Memory B cell (primary cell): ENCODE data around the gene FBN1.

Experiments used
- ATAC-seq: fragments of 150-1000 bp; cut with Tn5 transposase; 2 replicates; pipeline ENCODE4 v1.10.0; 2021; ENCODE audit warnings: low read depth, mild to moderate bottlenecking, moderate library complexity
- DNase-seq, 2 donors: peaks; one replicate each; pipeline ENCODE4 v3.0.0; 2022; ENCODE audit warnings: low spot score in 2 of 2
- H3K27ac Mint-ChIP-seq: one replicate; pipeline ENCODE4 v1.8.0; 2022; ENCODE audit warnings: mild to moderate bottlenecking, moderate library complexity, mixed read lengths
- H3K27me3 Mint-ChIP-seq: one replicate; pipeline ENCODE4 v1.8.0; 2022; ENCODE audit warnings: mixed read lengths
- H3K36me3 Mint-ChIP-seq: one replicate; pipeline ENCODE4 v1.8.0; 2022; ENCODE audit warnings: mild to moderate bottlenecking, mixed read lengths
- H3K4me1 Mint-ChIP-seq: one replicate; pipeline ENCODE4 v1.8.0; 2022; ENCODE audit warnings: mixed read lengths
- H3K4me3 Mint-ChIP-seq: one replicate; pipeline ENCODE4 v1.8.0; 2022; ENCODE audit warnings: mild to moderate bottlenecking, moderate library complexity, mixed read lengths
- H3K9me3 Mint-ChIP-seq: one replicate; pipeline ENCODE4 v1.8.0; 2022; ENCODE audit warnings: mixed read lengths

Gene FBN1

DNA sequence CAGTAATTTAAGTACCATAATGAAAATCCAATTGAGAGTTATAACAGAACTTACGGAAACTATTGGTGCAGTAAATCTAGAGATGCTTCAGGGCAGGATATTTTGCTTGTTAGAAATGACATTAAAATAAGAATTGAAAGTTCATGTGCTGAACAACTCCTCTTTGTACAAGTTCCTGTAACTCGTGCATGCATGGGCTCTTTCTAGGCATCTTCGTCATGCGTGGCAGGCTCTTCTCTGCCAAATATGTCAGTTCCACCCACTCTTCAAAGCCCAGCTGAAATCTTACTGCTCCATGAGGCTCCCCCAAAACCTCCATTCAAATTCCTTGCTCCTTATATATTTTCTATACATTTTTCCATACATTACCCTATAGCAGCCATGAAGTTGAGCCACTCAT lies 48.7 kb downstream of the FBN1 start:
- Mint-ChIP-seq H3K27me3 (peaks cover 6% of the 10 kb centered on the region), H3K4me1 (peaks cover 6% of the 10 kb centered on the region), H3K4me3 (no peak overlapping the region), H3K27ac (no peak overlapping the region), H3K36me3 (no peaks in the 10 kb centered on the region), H3K9me3 (no peaks in the 10 kb centered on the region)
- ATAC-seq (no peak), DNase-seq (no peak)

GRCh38 chr15:48596415-48596814 lies 49.1 kb downstream of the FBN1 start:
- H3K9me3 Mint-ChIP-seq = no peaks in the 10 kb centered on the region
- H3K36me3 Mint-ChIP-seq = no peaks in the 10 kb centered on the region
- peaks cover 5% of the 10 kb centered on the region for H3K27me3 Mint-ChIP-seq
- DNase-seq (no peak), ATAC-seq (no peak)
- H3K4me1 Mint-ChIP-seq = peaks cover 6% of the 10 kb centered on the region
- H3K27ac Mint-ChIP-seq = no peak overlapping the region
- peak overlapping the region; percentile 24 for H3K4me3 Mint-ChIP-seq

DNA sequence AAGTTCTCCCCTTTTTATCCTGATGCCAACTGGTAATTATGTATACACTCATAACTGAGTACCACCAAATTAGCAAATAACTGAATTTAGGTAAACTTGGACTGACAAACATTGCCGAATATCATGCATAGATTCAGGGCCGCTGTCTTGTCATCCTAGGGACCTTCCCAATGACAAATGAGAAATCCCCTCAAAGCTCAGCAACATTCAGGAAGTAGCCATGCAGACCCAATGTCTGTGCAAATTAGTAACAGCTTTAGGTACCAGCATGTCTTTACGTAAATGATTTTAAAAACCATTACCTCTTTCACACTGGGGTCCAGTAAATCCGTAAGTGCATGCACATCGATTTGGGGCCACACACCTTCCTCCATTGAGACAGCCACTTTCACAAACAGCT lies 49.5 kb downstream of the FBN1 start:
- H3K36me3 Mint-ChIP-seq = no peaks in the 10 kb centered on the region
- ATAC-seq = peak; percentile 61
- DNase-seq = no peak
- H3K4me1 Mint-ChIP-seq = peaks cover 6% of the 10 kb centered on the region
- peaks cover 5% of the 10 kb centered on the region for H3K27me3 Mint-ChIP-seq
- no peaks in the 10 kb centered on the region for H3K9me3 Mint-ChIP-seq
- H3K27ac Mint-ChIP-seq = peak overlapping the region; percentile 25
- H3K4me3 Mint-ChIP-seq = no peak overlapping the region

- H3K9me3 Mint-ChIP-seq = no peaks in the 10 kb centered on the region
- H3K36me3 Mint-ChIP-seq = no peaks in the 10 kb centered on the region
- ATAC-seq = no peak
- H3K27ac Mint-ChIP-seq = no peak overlapping the region
- DNase-seq = no peak
- H3K4me3 Mint-ChIP-seq = no peak overlapping the region
- peaks cover 3% of the 10 kb centered on the region for H3K27me3 Mint-ChIP-seq
- peaks cover 6% of the 10 kb centered on the region for H3K4me1 Mint-ChIP-seq
These were observed 52.6 kb downstream of the FBN1 start for GRCh38 chr15:48592933-48593332.

GRCh38 chr15:48592221-48592731 lies 53.2 kb downstream of the FBN1 start:
- no peak for ATAC-seq
- no peak for DNase-seq
- peaks cover 3% of the 10 kb centered on the region for H3K27me3 Mint-ChIP-seq
- H3K4me3 Mint-ChIP-seq = no peak overlapping the region
- H3K4me1 Mint-ChIP-seq = peaks cover 6% of the 10 kb centered on the region
- H3K9me3 Mint-ChIP-seq = no peaks in the 10 kb centered on the region
- H3K27ac Mint-ChIP-seq = no peak overlapping the region
- no peaks in the 10 kb centered on the region for H3K36me3 Mint-ChIP-seq

DNA sequence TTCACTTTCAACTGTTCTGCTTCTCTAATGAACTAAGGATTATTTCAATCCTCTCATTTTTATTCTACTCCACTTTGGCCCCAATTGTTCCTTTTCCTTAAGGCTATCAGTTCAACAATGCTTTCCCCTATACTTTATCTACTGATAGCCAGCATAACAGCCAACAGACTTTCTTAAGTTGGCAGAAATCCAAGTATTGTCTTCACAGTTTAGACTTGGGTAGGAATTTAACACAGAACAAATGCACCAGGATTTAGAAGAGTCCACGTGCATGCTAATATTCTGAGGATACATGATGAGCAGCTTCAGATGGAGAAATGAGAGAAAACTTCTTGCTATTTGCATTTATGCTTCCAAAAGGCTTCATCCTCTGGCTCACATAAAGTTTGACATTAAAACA lies 54.8 kb downstream of the FBN1 start:
- no peak overlapping the region for H3K27ac Mint-ChIP-seq
- DNase-seq (no peak), ATAC-seq (no peak)
- H3K9me3 Mint-ChIP-seq = no peaks in the 10 kb centered on the region
- H3K4me3 Mint-ChIP-seq = no peak overlapping the region
- peaks cover 3% of the 10 kb centered on the region for H3K27me3 Mint-ChIP-seq
- H3K36me3 Mint-ChIP-seq = no peaks in the 10 kb centered on the region
- peaks cover 1% of the 10 kb centered on the region for H3K4me1 Mint-ChIP-seq

DNA sequence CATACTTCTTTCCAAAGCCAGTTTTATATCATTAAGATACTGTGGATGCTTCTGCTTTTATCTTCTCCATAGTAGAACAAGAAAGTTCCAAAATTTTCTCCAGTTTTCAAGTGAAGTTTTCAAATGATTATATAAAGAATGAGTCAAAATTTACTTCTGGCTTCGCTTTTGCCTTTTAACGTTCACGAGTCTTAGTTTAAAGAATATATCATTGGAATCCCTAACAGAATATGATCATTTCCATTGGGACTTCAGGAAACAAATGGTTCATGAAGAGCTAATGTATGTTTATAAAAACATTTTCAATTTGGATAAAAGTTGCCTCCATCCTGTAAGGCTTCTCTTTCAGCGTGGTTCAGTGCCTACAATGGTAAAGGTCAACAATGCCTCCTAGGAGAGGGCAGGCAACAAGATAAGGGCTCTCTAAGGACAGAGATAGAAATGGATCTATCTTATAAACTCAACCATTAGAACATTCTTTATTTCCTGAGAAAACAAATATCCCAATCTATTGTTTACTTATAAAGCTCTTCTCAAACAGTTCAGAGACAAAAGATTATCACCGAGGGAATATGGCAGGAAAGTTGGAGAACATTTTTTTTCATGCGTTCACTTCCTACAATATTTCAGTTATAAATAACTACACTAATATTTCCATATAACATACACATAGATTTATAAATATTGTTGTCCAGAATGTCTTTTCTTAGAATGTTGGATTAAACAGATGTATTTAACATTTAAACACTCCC lies 60.5 kb downstream of the FBN1 start:
- H3K36me3 Mint-ChIP-seq = no peaks in the 10 kb centered on the region
- ATAC-seq (no peak), DNase-seq (no peak)
- H3K4me3 Mint-ChIP-seq = no peak overlapping the region
- peaks cover 1% of the 10 kb centered on the region for H3K27me3 Mint-ChIP-seq
- H3K9me3 Mint-ChIP-seq = no peaks in the 10 kb centered on the region
- no peak overlapping the region for H3K27ac Mint-ChIP-seq
- H3K4me1 Mint-ChIP-seq = no peaks in the 10 kb centered on the region

- DNase-seq = no peak
- H3K4me1 Mint-ChIP-seq = no peaks in the 10 kb centered on the region
- H3K9me3 Mint-ChIP-seq = no peaks in the 10 kb centered on the region
- no peak overlapping the region for H3K27ac Mint-ChIP-seq
- peaks cover 1% of the 10 kb centered on the region for H3K27me3 Mint-ChIP-seq
- no peak overlapping the region for H3K4me3 Mint-ChIP-seq
- ATAC-seq = no peak
- no peaks in the 10 kb centered on the region for H3K36me3 Mint-ChIP-seq
These were observed 61.3 kb downstream of the FBN1 start for GRCh38 chr15:48584090-48584811.

- no peak for DNase-seq
- Mint-ChIP-seq H3K27me3 (no peaks in the 10 kb centered on the region), H3K4me1 (no peaks in the 10 kb centered on the region), H3K36me3 (no peaks in the 10 kb centered on the region), H3K4me3 (no peak overlapping the region), H3K9me3 (no peaks in the 10 kb centered on the region), H3K27ac (no peak overlapping the region)
- no peak for ATAC-seq
These were observed 62.9 kb downstream of the FBN1 start for GRCh38 chr15:48582452-48583247.

GRCh38 chr15:48581219-48581618 lies 64.3 kb downstream of the FBN1 start:
- Mint-ChIP-seq H3K36me3 (no peaks in the 10 kb centered on the region), H3K27ac (no peak overlapping the region), H3K4me1 (no peaks in the 10 kb centered on the region), H3K4me3 (no peak overlapping the region), H3K27me3 (no peaks in the 10 kb centered on the region), H3K9me3 (no peaks in the 10 kb centered on the region)
- DNase-seq = no peak
- ATAC-seq = no peak

DNA sequence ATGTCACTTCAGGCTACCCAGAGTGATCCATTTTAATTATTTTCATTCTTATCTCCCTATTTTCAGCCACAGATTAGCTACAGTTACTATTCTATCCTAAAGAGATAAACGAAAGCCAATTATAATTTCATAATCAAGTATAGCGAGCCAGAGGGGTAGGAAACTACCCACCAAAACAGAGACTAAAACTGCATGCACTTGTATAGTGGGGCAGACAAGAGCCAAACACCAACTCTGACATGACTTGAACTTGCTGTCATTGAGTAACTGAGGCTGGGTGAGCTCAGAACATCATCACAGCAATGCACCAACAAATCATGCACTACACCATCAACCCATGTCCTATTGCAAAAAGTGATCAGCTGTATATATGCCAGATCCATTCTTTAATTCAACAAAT lies 64.8 kb downstream of the FBN1 start:
- ATAC-seq = no peak
- DNase-seq = no peak
- Mint-ChIP-seq H3K4me3 (no peak overlapping the region), H3K36me3 (no peaks in the 10 kb centered on the region), H3K27ac (no peak overlapping the region), H3K4me1 (no peaks in the 10 kb centered on the region), H3K27me3 (no peaks in the 10 kb centered on the region), H3K9me3 (no peaks in the 10 kb centered on the region)

DNA sequence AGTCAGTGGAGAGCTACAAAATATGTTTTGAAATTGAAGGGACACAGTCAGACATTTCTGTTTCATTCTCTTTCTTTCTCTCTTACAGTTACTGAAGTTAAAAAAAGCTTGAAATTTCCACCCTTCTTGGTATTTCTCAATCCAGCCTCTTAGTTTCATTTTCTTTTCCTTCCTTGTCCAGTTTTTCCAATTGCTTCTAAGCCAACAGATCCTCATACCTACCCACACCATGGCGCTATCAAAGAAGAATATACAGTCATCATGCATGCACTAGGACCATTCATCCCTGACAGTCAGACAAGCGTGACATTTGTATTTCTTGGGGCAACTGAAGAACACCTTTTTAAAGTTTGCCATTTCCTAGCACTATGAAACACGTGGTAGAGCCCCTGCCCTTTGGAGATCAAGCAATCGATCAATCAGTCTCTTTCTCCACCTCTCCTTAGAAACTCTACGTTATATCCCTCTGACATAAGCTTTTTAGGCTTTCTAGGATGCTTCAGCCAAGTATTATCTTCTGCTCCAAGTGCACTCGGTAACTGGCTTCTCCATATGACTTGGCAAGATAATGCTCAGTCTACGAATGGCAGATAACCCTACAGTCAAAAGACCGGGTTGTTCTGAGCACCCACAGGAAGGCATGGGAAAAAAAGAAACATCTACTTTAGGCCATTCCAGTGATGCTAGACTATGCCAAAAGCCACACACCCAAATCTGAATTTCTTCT lies 65.4 kb downstream of the FBN1 start:
- peaks cover 2% of the 10 kb centered on the region for H3K9me3 Mint-ChIP-seq
- H3K27me3 Mint-ChIP-seq = peaks cover 2% of the 10 kb centered on the region
- H3K27ac Mint-ChIP-seq = no peak overlapping the region

DNA sequence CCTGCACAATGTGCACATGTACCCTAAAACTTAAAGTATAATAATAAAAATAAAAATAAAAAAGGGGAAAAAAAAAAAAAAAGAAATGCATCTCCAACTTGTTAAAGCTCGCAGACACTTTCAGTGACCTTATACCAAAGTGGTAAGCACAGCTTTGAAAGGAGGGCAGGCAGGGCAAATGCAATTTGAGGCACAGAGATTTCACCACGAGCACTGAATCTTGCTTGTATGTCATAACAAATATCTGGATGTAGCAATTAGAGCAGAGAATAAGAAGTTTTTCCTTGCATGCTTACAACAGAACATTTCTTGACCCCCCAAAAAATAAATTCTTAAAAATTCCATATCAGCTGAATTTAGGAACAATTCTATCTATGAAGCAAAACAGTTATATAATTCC lies 66.5 kb downstream of the FBN1 start:
- Mint-ChIP-seq H3K4me1 (no peaks in the 10 kb centered on the region), H3K27ac (no peak overlapping the region), H3K27me3 (peaks cover 2% of the 10 kb centered on the region), H3K36me3 (no peaks in the 10 kb centered on the region), H3K4me3 (no peak overlapping the region), H3K9me3 (peaks cover 2% of the 10 kb centered on the region)
- ATAC-seq = no peak
- DNase-seq = no peak

More for the DNA sequence above, 65.4 kb downstream of the FBN1 start:
- no peak for ATAC-seq
- Mint-ChIP-seq H3K36me3 (no peaks in the 10 kb centered on the region), H3K4me1 (no peaks in the 10 kb centered on the region), H3K4me3 (no peak overlapping the region)
- DNase-seq = no peak
